Measurements from ENCODE around the gene TM9SF3.
A peak's percentile ranks its signal among the peaks of the same experiment; 100 is the strongest.
"Not testable (repeated sequence)": the region's sequence is repeated elsewhere in the genome, so short reads cannot be mapped to it uniquely, and the experiment has no call there.

TM9SF3 gene

DNA sequence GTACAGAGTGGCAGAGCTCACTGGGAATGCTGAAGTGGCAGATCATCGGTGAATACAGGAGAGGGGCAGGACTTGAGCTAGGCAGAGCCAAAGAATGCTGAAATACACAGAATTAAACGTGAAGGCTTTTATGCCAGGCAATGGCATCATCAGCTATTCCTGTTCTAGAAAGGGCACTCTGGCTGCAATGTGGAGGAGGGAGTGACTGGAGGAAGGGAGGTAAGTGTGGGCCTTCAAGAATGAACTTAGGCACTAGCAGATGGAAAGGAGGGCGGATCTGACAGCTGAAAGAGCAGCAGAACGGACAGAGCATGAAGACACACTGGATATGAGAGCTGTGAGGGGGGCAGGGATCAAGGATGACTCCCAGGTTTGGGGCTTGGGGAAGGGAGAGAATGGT is 12.0 kb upstream of the TM9SF3 start:
- DNase-seq = no peak

DNA sequence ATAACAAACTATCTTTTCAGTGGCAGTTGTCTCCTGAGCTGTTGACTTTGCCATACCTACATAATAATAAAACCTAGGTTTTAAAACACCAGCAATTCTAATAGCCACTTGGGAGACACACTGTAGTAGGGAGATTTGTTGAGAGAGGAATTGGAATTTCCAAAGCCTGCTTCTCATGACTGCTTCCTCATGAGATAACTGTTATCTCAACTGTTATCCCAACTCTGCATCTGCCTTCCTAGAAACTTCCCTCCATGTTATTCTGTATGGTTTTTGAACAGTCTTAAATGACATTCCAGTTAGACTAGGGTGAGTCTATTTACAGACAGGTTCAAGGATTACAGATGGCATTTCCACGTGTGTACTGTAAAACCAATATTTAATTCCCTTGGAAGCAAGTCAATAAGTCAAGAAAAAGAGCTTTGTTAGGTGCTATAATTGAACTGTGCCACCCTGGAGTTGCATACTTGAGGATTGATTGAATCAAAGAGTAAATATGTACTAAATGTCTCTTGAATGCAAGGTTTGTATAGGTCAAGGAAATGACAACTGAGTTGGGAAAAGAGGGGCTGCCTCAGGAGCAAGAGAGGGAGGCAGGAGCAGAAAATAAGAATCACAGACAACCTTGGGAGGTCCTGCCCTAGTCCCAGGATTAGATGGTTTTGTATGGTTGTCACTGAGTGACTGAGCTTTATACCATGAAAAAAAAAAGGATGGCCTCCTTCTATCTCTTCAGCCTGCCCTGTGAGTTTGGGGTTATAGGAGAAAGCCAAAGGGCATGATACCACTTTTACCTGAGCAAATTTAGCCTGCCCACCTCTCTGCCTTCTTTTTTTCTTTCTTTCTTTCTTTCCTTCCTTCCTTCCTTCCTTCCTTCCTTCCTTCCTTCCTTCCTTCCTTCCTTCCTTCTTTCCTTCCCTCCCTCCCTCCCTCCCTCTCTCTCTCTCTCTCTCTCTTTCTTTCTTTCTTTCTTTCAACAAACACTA is 9.9 kb upstream of the TM9SF3 start:
- DNase-seq = no peak

DNA sequence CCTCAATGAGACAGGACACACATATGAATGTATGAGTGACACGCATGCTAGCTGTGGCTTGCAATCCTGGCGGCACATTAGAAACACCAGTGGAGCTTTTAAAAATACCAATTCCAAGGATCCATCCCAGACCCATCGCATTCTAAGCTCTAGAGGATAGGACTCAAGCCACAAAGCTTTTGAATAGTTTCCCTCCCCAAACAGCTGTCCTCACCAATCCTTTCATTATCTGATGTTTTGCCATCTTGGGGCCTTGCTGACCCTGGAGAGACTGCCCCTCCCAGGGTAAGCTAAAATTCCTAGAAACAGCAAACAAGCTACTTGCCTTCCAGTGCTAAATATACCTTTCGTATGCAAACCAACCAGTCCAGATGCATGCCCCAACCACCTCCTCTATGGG is 8.9 kb upstream of the TM9SF3 start:
- no peak for DNase-seq

DNA sequence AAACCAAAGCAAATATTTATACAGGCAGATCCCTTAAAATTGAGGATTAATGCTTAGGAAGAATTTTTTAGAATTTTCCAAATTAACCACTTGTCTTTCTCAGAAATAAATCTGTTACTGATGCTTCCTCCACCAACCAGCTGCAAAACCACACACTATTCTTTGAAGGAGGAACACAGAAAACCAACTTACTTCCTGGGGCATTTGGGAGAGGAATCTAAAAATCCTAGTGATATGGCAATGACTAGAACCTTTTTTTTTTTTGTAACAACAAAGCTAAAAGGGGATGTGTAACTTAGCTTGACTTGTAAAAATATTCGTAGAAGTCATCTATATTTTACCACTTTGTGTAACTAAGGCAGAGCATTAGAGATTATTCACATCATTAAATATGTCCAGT is 5.1 kb upstream of the TM9SF3 start:
- DNase-seq = no peak

DNA sequence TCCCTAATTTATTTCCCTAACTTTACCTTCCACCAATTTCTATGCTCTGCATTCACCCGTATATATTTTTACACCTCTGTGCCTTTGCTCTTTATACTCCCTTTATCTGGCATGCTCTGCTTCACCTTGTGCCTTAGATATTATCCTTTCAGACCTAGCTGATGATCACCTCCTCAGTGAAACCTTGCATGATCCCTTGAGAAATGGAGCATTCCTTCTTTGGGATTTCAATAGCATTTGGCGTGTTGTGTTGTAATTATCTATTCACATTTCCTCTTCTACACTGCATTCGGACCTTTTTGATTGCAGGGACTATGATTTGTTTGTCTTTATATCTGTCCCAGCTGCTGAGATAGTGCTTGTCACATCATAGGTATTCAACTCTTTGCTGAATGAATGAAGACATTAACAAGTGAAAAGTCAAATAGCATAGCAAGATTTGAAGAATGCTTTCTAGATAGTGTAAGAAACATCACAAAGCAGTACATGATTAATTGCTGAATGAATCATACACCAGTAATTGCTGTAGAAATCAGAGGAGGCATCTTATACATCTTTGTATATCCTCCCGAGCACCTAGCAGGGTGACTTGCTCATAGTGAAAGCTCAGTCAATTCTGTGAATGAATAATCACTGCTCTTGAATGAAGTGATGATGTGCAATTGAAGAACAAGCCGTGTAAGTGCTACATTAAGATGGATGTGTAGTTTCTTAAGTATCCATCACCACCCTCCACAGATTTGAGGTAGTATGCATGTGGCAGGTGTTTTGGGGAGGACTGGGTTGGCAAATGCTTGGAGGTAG is 2.0 kb upstream of the TM9SF3 start:
- DNase-seq = no peak

DNA sequence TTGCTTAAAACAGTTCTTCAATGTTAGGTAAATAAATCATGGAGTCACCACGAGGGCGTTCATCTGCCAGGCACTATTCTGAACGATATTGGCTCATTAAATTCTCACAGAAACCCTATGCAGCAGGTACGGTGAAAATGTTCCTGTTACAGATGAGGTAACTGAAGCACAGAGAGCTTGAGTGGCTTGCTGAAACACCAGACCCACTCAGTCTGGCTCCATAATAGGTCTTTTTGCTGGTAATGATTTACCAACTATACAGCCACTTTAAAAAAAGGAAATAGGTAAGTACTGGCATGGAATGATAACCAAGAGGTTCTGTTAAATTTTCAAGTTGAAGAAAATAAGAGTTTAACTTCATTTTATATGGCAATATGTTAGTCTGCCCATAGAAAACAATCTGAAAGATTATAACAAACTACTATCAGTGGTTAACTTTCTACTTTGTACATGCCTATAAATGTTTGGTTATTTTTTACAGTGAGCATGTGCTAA is 1.3 kb upstream of the TM9SF3 start:
- no peak for DNase-seq

DNA sequence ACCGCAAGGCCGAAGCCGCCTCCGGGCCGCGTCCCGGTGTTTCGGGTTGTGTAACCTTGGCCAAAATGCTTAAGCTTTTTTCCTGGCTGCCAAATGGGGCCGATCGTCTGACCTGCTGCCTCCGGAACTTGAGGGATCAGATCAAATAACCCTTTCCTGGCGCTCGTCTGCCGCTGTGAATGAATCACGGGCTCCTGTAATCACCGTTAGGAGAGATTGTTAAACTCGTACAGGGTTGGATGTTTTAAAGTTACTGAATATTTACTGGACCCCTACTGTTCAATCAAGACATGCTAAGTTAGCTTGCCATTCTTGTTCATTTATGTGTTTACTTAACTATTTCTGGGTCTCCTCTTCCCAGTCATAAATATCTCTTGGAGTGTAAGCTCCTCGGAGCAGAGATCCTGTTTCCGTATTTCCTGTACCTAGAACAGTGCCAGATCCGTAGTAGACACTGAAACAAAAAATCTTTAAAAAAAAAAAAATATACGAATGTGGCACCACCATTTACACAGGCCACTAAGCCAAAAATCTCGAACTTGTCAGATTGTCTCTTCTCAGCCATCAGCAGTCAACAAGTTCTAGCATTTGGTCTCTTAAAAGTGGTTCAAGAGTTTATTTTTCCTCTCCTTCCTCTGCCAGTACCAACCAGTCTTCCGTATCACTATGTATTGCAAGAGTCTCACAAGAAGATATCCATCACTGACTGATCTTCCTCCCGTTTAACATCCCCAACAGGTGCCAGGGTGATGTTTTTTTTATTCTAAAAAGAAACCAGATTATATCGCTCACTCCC is 650 bp upstream of the TM9SF3 start:
- DNase-seq = peak; percentile 56

DNA sequence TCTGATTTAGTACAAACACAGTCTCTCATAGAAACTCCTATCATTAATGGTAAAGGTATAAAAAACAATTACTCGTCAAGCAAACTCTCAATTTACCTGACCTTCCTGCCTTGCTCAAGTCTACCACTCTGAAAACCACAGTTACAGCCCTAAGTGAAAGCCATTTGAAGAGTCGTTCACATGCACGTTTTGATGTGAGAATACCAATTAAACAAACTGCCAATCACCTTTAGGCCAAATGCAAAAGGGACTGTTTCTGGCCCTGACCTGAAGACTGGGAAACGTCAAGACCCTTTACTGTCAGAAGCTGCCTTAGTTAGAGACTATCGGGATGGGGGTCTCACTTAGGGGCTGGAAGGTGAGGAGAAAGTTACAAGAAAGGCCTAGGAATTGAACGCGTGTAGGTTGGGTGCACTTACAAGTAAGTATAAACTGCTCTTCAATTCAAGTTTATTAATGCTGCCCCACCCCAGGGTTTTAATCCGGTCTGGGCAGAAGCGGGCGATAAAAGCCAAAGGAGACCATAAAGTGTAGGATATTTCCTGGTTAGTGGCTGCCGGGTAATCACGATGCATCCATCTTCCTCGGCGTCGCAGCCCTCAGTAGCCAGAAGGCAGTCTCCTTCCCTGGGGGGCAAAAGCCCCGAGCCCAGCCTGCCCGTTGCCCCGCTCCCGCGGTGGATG is 935 bp downstream of the TM9SF3 start:
- DNase-seq = no peak

DNA sequence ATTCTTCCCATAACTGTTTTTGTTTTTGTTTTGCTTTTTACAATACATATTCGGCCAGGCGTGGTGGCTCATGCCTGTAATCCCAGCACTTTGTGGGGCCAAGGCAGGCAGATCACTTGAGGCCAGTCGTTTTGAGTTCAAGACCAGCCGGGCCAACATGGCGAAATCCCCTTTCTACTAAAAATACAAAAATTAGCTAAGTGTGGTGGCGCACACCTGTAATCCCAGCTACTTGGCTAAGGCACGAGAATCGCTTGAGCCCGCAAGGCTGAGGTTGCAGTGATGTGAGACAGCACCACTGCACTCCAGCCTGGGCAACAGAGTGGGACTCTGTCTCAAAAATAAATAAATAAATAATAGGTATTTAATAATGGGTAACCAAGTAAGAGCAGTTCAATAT is 2.3 kb downstream of the TM9SF3 start:
- DNase-seq = no peak

DNA sequence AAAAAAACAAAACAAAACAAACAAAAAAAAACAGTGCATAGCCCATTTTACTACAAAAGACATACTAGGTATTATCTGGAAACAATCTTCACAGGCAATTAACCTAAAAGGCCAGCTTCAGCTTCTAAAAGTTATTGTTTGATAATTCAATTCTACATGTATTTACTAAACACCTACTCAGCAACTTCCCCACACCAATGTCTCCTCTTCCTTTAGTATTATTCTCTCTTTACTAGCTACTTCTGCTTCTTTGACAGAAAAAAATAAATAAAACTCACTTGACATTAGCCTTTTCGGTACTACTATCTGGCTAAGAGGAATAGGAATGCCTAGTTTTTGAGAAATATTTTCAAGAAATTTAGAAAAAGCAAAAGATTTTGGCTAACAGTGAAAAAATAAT is 2.8 kb downstream of the TM9SF3 start:
- DNase-seq = no peak

DNA sequence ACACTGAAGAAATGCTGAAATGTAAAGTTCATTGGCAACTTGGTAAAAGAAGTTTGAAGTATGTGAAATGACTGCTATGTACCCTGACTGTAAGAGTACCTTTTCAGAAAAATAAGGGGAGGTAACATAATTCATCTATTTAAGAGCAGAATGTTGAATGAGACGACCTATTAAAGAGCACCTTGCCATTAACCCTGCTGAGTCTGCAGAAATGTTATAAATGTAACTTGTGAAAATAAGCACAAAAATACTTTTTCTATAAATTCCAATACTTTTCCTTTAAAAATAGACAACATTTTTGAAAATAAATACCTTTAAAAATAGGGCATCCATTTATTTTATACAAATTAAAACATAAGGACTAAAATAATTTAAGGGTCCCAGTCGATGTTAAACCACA is 7.7 kb downstream of the TM9SF3 start:
- DNase-seq = no peak

DNA sequence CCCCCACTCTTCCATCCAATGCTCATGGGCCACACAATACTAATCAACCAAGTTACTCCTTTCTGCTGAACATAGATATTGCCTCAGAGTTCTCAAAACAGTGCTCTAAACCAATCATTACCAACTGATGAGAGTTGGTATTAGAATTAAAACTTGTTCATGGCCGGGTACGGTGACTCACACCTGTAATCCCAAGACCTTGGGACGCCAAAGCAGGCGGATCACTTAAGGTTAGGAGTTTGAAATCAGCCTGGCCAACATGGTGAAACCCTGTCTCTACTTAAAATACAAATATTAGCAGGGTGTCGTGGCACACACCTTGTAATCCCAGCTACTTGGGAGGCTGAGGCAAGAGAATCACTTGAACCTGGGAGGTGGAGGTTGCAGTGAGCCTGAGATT is 8.2 kb downstream of the TM9SF3 start:
- DNase-seq = no peak

DNA sequence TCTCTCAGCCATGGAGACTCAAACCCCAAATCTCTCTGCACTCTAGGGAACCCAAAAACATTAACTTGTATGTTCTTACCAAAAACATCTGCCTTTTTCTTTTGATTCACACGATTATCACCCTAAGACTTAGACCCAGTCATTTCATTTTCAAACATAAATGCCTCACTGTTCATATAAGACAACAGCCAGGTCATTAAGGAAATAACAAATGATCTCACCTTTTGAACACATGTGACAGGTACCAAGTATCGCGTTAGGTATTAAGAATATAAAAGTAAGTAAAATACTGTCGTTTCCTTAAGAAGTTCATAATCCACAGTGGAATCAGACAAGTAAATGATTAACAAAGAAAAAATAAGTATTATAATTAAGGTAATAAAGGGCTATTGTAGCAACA is 8.8 kb downstream of the TM9SF3 start:
- no peak for DNase-seq

DNA sequence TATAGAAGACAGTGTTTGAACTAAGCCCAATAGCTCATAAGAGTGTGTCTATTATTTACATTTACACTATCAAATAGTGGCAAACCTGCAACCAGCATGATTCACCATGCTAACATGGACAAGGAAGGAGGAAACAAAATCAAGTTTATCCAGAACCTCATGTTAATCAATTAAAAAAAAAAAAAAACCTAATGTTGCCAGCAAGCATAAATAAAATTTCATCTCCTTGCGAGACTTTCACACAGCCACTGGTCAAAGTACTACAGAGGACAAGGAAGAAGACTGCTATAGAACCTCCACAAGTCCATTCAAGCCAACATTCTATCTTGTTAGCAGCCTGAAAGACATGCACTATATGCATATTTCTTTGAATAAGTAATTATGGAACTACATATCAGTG is 9.7 kb downstream of the TM9SF3 start:
- no peak for DNase-seq

DNA sequence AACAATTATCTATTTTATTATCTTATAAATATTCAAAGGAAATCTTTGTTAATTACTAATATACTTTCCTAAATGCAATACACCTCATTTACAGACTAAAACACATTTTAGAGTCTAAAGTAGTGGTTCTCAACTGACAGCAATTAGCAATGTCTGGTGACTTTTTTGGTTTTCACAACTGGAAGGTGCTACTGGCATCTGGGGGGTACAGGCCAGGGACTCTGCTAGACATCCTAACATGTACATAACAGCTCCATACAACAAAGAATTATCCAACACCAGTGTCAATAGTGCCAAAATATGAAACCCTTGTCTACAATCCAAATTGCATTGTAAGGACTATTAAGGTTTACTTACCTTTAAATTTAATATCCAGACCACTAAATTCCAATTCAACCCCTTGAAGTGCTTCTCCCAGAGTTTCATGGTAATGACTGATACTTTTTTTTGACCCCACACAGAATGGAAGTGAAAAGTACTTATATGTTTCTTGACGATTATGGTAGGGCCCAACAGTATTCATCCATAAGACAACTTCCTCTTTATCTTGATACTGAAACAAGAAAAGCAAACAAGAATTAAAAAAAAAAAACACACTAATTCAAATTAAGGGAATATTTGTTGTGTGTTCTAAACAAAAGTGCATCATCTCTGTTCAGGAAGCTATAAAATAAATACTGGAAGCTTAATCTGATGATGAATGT is 10.4 kb downstream of the TM9SF3 start:
- DNase-seq = no peak

DNA sequence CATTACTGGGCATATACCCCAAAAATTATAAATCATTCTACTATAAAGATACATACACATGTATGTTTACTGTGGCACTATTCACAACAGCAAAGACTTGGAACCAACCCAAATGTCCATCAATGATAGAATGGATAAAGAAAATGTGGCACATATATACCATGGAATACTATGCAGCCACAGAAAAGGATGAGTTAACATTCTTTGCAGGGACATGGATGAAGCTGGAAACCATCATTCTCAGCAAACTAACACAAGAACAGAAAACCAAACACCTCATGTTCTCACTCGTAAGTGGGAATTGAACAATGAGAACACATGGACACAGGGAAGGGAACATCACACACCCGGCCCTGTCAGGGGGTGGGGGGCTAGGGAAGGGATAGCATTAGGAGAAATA is 12.2 kb downstream of the TM9SF3 start:
- DNase-seq = not testable (repeated sequence)

DNA sequence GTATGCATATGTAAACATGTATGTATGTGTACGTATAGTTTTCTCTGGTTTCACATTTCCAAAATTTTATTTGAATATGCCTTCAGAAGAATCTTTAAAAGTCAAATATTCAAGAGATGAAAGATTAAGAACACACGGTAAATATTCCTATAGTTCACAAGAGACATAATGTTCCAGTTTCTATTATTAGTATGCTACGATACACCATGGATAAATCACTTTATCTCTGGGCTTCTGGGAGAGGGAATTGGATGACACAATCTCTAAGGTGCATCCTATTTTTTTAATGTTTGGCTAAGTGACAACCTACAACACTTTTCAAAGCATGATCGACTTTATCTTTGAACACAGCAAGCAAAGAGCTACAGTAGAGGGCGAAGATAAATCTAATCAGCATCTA is 13.8 kb downstream of the TM9SF3 start:
- no peak for DNase-seq

DNA sequence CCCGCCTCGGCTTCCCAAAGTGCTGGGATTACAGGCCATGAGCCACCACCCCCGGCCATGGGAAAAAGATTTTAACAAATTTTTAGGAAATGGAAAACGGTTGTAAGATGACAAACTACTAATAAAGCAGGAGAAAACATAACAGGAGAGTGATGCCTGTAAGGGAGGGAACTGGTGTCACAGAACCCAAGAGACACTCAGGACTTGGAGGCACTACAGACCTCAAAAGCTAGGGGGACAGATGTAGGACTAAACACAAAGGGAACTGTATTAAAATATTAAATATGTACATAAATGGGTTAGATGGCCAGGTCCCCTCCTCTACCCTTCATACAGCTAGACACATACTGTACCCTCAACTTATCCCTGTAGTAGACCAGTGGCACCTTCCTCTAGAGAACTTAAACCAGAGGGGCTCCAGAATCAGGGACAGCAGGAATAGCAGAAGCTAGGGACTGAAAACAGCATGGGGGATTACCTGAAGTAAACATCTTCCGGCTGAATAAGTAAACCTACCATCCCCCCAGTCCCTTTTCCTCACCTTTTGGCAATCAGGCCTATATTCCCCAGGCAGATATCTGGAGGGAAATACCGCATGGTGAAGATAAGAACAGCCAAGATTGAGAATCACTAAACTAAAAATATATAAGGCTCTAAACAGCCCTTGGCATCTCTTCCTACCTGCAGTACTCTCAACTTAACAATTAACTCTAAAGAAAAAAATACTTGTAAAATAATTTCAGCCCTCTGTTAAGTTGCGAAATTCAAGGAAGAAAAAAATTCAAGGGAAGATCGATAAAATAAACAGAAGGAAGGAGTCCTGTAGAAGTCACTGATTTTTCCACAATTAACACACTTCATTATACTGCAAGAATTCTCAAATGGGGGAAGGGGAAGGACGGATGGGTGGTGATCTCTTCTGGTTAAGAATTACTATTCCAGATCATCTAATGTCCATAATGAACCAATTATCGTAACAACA is 15.5 kb downstream of the TM9SF3 start:
- DNase-seq = no peak

DNA sequence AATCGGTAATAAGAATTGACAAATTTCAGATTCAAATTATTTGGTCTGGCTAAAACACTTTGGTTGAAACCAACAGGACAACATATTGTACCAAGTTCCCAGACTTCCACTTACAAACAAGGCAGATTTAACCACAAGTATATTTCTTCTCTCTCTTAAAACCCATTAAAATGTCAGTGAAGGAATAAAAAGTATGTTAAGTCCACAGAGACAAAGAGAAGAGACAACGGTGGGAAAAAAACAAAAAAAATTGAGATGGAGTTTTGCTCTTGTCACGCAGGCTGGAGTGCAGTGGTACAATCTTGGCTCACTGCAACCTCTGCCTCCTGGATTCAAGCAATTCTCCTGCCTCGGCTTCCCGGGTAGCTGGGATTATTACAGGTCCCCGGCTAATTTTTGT is 16.3 kb downstream of the TM9SF3 start:
- DNase-seq = no peak

DNA sequence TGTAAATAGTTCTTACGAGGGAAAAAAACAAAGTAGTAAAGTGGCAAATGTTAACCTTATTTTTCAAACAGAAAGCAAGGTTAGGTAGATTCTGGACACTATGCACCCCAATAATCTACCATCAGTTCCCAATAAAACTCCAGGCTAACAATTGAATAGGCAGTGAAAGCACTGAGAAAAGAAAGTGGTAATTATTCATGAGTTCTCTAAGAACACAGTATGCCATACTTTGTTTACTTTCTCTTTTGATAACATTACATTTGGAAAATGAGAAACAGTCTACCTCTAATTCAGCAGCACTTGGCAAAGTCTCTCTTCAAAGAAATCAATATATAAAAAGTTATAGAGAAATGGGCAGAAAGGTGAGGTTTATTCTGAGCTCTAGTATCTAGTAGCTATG is 18.4 kb downstream of the TM9SF3 start:
- no peak for DNase-seq

DNA sequence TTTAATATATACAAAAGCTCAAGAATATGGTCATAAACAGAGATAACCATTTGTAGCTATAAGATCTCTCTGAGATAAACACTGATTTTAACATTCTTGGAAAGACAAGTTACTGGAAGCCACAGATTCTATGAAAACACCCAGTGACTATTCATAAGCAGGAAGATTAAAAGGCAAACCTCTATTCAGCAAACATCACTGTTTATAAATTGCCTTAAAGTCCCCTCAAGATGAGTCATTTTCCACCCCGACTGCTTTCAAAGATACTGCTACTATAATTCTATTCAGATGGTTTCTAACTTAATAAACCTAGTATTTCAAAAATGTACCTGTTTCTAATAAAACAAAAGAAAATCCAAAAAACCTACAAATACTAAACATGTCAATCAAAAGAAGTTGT is 21.0 kb downstream of the TM9SF3 start:
- no peak for DNase-seq

Data from NCI-H510A (cell line).